A549 (cell line): ENCODE measurements around the gene GRIK4. TPM values are rescaled to one million over a fixed set of nuclear protein-coding genes. Genes with fewer than 3 reads are reported as not detected.

ENCODE experiments used
- ATAC-seq, 2 experiments: fragments of 200-7000 bp in 1 of 2; fragments of >200 bp in 1 of 2; cut with Nextera tagmentation in 1 of 2; cut with Tn5 transposase in 1 of 2; 3 replicates each; pipeline versions ENCODE4 v1.8.0 to v1.9.1; 2018 to 2020; ENCODE audit warnings: mild to moderate bottlenecking in 1 of 2, moderate library complexity in 1 of 2
- CTCF ChIA-PET: fragments of 300-600 bp; sonication (Branson Sonifier 250); formaldehyde crosslinking; extraction: SDS; loops from one replicate; lab custom pipeline; 2021; ENCODE audit warnings: antibody characterized with exemption, inconsistent platforms; lab: Yijun Ruan, JAX
- POLR2A ChIA-PET: fragments of 350-600 bp; formaldehyde crosslinking; extraction: SDS; loops from one replicate; lab custom pipeline; 2021; ENCODE audit warnings: antibody characterized with exemption, inconsistent platforms; lab: Yijun Ruan, JAX
- DNase-seq, 2 experiments: peaks; one replicate each; pipeline versions ENCODE4 v3.0.0 to v3.0.0-alpha.2; 2011 to 2016; ENCODE audit warnings: low read depth in 1 of 2, low spot score in 1 of 2
- FAIRE-seq: peaks from 2 replicates; lab custom pipeline; 2011; peaks lifted over from hg19 to GRCh38; lab: Jason Lieb, UNC
- H3K27ac ChIP-seq, 2 experiments: fragments of >200 bp; sonication (Bioruptor Twin); formaldehyde crosslinking; 3 replicates each; pipeline ENCODE4 v1.5.1; 2016 to 2017
- H3K4me1 ChIP-seq: fragments of >200 bp; sonication (Bioruptor Twin); formaldehyde crosslinking; 3 replicates; pipeline ENCODE4 v1.6.1; 2016
- H3K4me2 ChIP-seq: fragments of >200 bp; sonication (Bioruptor Twin); formaldehyde crosslinking; 3 replicates; pipeline ENCODE4 v1.6.1; 2016
- H3K4me3 ChIP-seq: fragments of >200 bp; sonication (Bioruptor Twin); formaldehyde crosslinking; 3 replicates; pipeline ENCODE4 v1.5.1; 2016
- H3K9me3 ChIP-seq: fragments of >200 bp; sonication (Bioruptor Twin); formaldehyde crosslinking; 3 replicates; pipeline ENCODE4 v1.6.1; 2016
- CBX2 ChIP-seq: fragments of 200-600 bp; sonication (generic); IDR thresholded peaks from 2 replicates; pipeline ENCODE4 v1.6.1; 2016; ENCODE audit warnings: low read depth, mild to moderate bottlenecking, borderline replicate concordance
- CBX8 ChIP-seq: fragments of 200-600 bp; sonication (generic); IDR thresholded peaks from 2 replicates; pipeline ENCODE4 v1.6.1; 2016
- CHD4 ChIP-seq: fragments of 200-600 bp; sonication (generic); IDR thresholded peaks from 2 replicates; pipeline ENCODE4 v1.6.1; 2016; ENCODE audit warnings: antibody characterized with exemption, mild to moderate bottlenecking, borderline replicate concordance
- CTCF ChIP-seq: fragments of >200 bp; sonication (Bioruptor Twin); formaldehyde crosslinking; IDR thresholded peaks from 3 replicates; pipeline ENCODE4 v1.5.1; 2016
- E2F6 ChIP-seq: IDR thresholded peaks from 2 replicates; pipeline ENCODE4 v1.6.1; 2012; ENCODE audit warnings: low read depth, borderline replicate concordance
- EHF ChIP-seq: fragments of 250-450 bp; sonication (Bioruptor Pico); IDR thresholded peaks from 2 replicates; pipeline ENCODE4 v1.5.0; 2020; ENCODE audit warnings: mild to moderate bottlenecking
- EP300 ChIP-seq, 2 experiments: fragments of >200 bp; sonication (Bioruptor Twin); formaldehyde crosslinking; IDR thresholded peaks; 2 replicates in 1 of 2; 3 replicates in 1 of 2; pipeline ENCODE4 v1.6.1; 2016 to 2017
- FOXS1 ChIP-seq: fragments of 250-450 bp; sonication (Bioruptor Pico); IDR thresholded peaks from 2 replicates; pipeline ENCODE4 v1.5.0; 2020; ENCODE audit warnings: mild to moderate bottlenecking, moderate library complexity
- HDAC2 ChIP-seq: fragments of 200-600 bp; sonication (generic); IDR thresholded peaks from 2 replicates; pipeline ENCODE4 v1.6.1; 2016
- HOXA7 ChIP-seq: fragments of 250-450 bp; sonication (Bioruptor Pico); IDR thresholded peaks from 2 replicates; pipeline ENCODE4 v1.5.0; 2020; ENCODE audit warnings: mild to moderate bottlenecking, moderate library complexity
- HOXB13 ChIP-seq: fragments of 250-450 bp; sonication (Bioruptor Pico); IDR thresholded peaks from 2 replicates; pipeline ENCODE4 v1.5.0; 2020; ENCODE audit warnings: low read depth, mild to moderate bottlenecking, moderate library complexity
- JUN ChIP-seq, 2 experiments: fragments of >200 bp; sonication (Bioruptor Twin); formaldehyde crosslinking; IDR thresholded peaks; 2 replicates in 1 of 2; 3 replicates in 1 of 2; pipeline ENCODE4 v1.6.1; 2016 to 2017
- JUNB ChIP-seq: fragments of >200 bp; sonication (Bioruptor Twin); formaldehyde crosslinking; IDR thresholded peaks from 2 replicates; pipeline ENCODE4 v1.6.1; 2016
- KDM5A ChIP-seq: fragments of 200-600 bp; sonication (generic); IDR thresholded peaks from 2 replicates; pipeline ENCODE4 v1.6.1; 2016; ENCODE audit warnings: antibody characterized with exemption, mild to moderate bottlenecking
- NR3C1 ChIP-seq: fragments of >200 bp; sonication (Bioruptor Twin); formaldehyde crosslinking; IDR thresholded peaks from 3 replicates; pipeline ENCODE4 v1.6.1; 2017
- PBX3 ChIP-seq: IDR thresholded peaks from 2 replicates; pipeline ENCODE4 v1.6.1; 2012
- RCOR1 ChIP-seq: fragments of 150-350 bp; IDR thresholded peaks from 2 replicates; pipeline ENCODE4 v1.6.1; 2014; ENCODE audit warnings: antibody characterized with exemption, low read length, low read depth
- SMC3 ChIP-seq: fragments of >200 bp; sonication (Bioruptor Twin); formaldehyde crosslinking; IDR thresholded peaks from 3 replicates; pipeline ENCODE4 v1.6.1; 2018; ENCODE audit warnings: inconsistent platforms
- TFCP2L1 ChIP-seq: fragments of 250-450 bp; sonication (Bioruptor Pico); IDR thresholded peaks from 2 replicates; pipeline ENCODE4 v1.5.0; 2021; ENCODE audit warnings: mild to moderate bottlenecking
- USF2 ChIP-seq: fragments of 450-650 bp; IDR thresholded peaks from 2 replicates; pipeline ENCODE4 v1.6.1; 2014; ENCODE audit warnings: antibody characterized with exemption
- ZC3H11A ChIP-seq: fragments of 450-650 bp; IDR thresholded peaks from 2 replicates; pipeline ENCODE4 v1.6.1; 2014; ENCODE audit warnings: antibody characterized with exemption, mild to moderate bottlenecking
- ZNF302 ChIP-seq: fragments of 250-450 bp; sonication (Bioruptor Pico); IDR thresholded peaks from 2 replicates; pipeline ENCODE4 v1.9.0; 2021; ENCODE audit warnings: inconsistent platforms, mild to moderate bottlenecking, moderate library complexity
- WGBS: methylation state at CpG from one replicate; pipeline ENCODE4 v1.1.6; 2017; ENCODE audit errors: missing lambda C conversion rate; 5-methylcytosine and 5-hydroxymethylcytosine counted together
- polyA plus RNA-seq, 4 experiments: library from polyadenylated mRNA; depleted of rRNA in 3 of 4; stranded (reverse); fragments of >200 nt; fragmentation: RNase III in 1 of 4; extraction: RNeasy Plus Mini Kit Qiagen cat#74134 plus additional on column Dnase treatment in 1 of 4; gene quantifications; 2 replicates in 3 of 4; 3 replicates in 1 of 4; pipeline ENCODE4 v1.2.3, GENCODE V29; 2011 to 2017

GRIK4 gene
- polyA plus RNA-seq, 2 of the 4 experiments (the other 2 are of a cell fraction), result 0.01 TPM; not detected in 1

GRCh38 chr11:120828847-120829246, 317.3 kb downstream of the GRIK4 start:
- WGBS, result 2% methylated on average over 5 of the region's 5 CpGs

GRCh38 chr11:120830085-120830620, 318.6 kb downstream of the GRIK4 start:
- no peaks in the 10 kb centered on the region for H3K4me1 ChIP-seq
- FAIRE-seq (no peak), DNase-seq (no peak), ATAC-seq (no peak)
- no peaks in the 10 kb centered on the region for H3K9me3 ChIP-seq
- POLR2A ChIA-PET, result no interaction called here
- CTCF ChIA-PET, result interaction anchor here (1.5 kb wide), 1 partner anchor 24 kb away, joined by 3 read pairs; no protein-coding TSS in a partner anchor
- 26% methylated on average over 8 of the region's 9 CpGs for WGBS
- H3K4me2 ChIP-seq, result no peak overlapping the region
- no peak overlapping the region for H3K4me3 ChIP-seq
- no peak overlapping the region for H3K27ac ChIP-seq
- TF ChIP-seq TFCP2L1 (CRISPR knock-in tag), result no peak
- TF ChIP-seq KDM5A, result no peak
- no peak for TF ChIP-seq FOXS1
- TF ChIP-seq RCOR1, result no peak
- TF ChIP-seq JUN (IDR thresholded peaks at IDR 0.05), result no peak
- no peak for TF ChIP-seq NR3C1
- no peak for TF ChIP-seq CHD4
- no peak for TF ChIP-seq USF2
- TF ChIP-seq EHF (CRISPR knock-in tag), result no peak
- TF ChIP-seq PBX3, result no peak
- no peak for TF ChIP-seq CBX8
- no peak for TF ChIP-seq EP300 (IDR thresholded peaks at IDR 0.05)
- TF ChIP-seq HDAC2, result no peak
- no peak for TF ChIP-seq ZC3H11A
- no peak for TF ChIP-seq CBX2
- TF ChIP-seq ZNF302, result no peak

More at GRCh38 chr11:120828847-120829246, 317.3 kb downstream of the GRIK4 start:
- no peak for FAIRE-seq
- no peak overlapping the region for H3K4me3 ChIP-seq
- ChIA-PET POLR2A (no interaction called here), CTCF (interaction anchor here (0.7 kb wide), 1 partner anchor 99 kb away, joined by 3 read pairs; no protein-coding TSS in a partner anchor)
- no peak overlapping the region for H3K27ac ChIP-seq
- H3K4me2 ChIP-seq, result no peak overlapping the region
- DNase-seq, result no peak
- no peaks in the 10 kb centered on the region for H3K9me3 ChIP-seq
- no peak for ATAC-seq
- TF ChIP-seq SMC3 (no peak), ZNF302 (no peak), HOXA7 (no peak), E2F6 (no peak), CTCF (no peak), HOXB13 (CRISPR knock-in tag) (no peak), JUNB (no peak), USF2 (no peak), EHF (CRISPR knock-in tag) (no peak), RCOR1 (no peak)
- no peaks in the 10 kb centered on the region for H3K4me1 ChIP-seq
